GM12878 (cell line): Measurements from ENCODE around the gene SHLD1. TPM values are rescaled to one million over a fixed set of nuclear protein-coding genes. Genes with fewer than 3 reads are reported as not detected.
A peak's percentile ranks its signal among the peaks of the same experiment; 100 is the strongest.

Source experiments
- BACH1 ChIP-seq: fragments of 450-650 bp; IDR thresholded peaks from 2 replicates; pipeline ENCODE4 v1.6.1; 2017; ENCODE audit warnings: mild to moderate bottlenecking, borderline replicate concordance
- BHLHE40 ChIP-seq, 2 experiments: fragments of 450-650 bp in 1 of 2; IDR thresholded peaks; 2 replicates each; pipeline ENCODE4 v1.6.1; 2011 to 2017; ENCODE audit warnings: low read depth in 2 of 2, borderline replicate concordance in 1 of 2, improper control_type of control experiment in 1 of 2, low read length in 1 of 2, mild to moderate bottlenecking in 1 of 2
- BMI1 ChIP-seq: fragments of 450-650 bp; IDR thresholded peaks from 2 replicates; pipeline ENCODE4 v1.6.1; 2016; ENCODE audit warnings: mild to moderate bottlenecking, moderate library complexity, borderline replicate concordance
- CBX3 ChIP-seq: fragments of 200-600 bp; sonication (generic); IDR thresholded peaks from 2 replicates; pipeline ENCODE4 v1.6.1; 2016; ENCODE audit warnings: low read depth, borderline replicate concordance
- DPF2 ChIP-seq: fragments of 450-650 bp; IDR thresholded peaks from 2 replicates; pipeline ENCODE4 v1.6.1; 2017; ENCODE audit warnings: mild to moderate bottlenecking
- E2F8 ChIP-seq: fragments of 450-650 bp; IDR thresholded peaks from 2 replicates; pipeline ENCODE4 v1.6.1; 2018; ENCODE audit warnings: mild to moderate bottlenecking, low read depth, moderate library complexity; ENCODE audit not compliant: partially characterized antibody
- E4F1 ChIP-seq: fragments of 450-650 bp; IDR thresholded peaks from 2 replicates; pipeline ENCODE4 v1.6.1; 2018; ENCODE audit warnings: borderline replicate concordance, mild to moderate bottlenecking; ENCODE audit not compliant: partially characterized antibody
- EZH2 ChIP-seq: IDR thresholded peaks from 2 replicates; pipeline ENCODE4 v1.6.1; 2012; ENCODE audit warnings: low read depth, mild to moderate bottlenecking, control low read depth, inconsistent platforms, low read length, borderline replicate concordance; ENCODE audit not compliant: control insufficient read depth
- HDAC2 ChIP-seq: fragments of 200-600 bp; sonication (generic); IDR thresholded peaks from 2 replicates; pipeline ENCODE4 v1.6.1; 2017
- JUNB ChIP-seq: IDR thresholded peaks from 2 replicates; pipeline ENCODE4 v1.6.1; 2016; ENCODE audit warnings: antibody characterized with exemption, mild to moderate bottlenecking
- PBX3 ChIP-seq: IDR thresholded peaks from 2 replicates; pipeline ENCODE4 v1.6.1; 2011; ENCODE audit warnings: mild to moderate bottlenecking, low read depth, low read length, moderate library complexity; ENCODE audit not compliant: insufficient replicate concordance
- USF2 ChIP-seq: IDR thresholded peaks from 2 replicates; pipeline ENCODE4 v1.6.1; 2011; ENCODE audit warnings: low read depth, low read length, improper control_type of control experiment, borderline replicate concordance
- ZNF622 ChIP-seq: fragments of 450-650 bp; IDR thresholded peaks from 2 replicates; pipeline ENCODE4 v1.6.1; 2017; ENCODE audit warnings: mild to moderate bottlenecking, inconsistent platforms
- polyA plus RNA-seq, 11 experiments: library from polyadenylated mRNA; depleted of rRNA in 4 of 11; unstranded in 6 of 11; stranded (reverse) in 5 of 11; fragments of >200 nt; fragmentation: Nextera tagmentation in 4 of 11; fragmentation: Illumina TruSeq in 1 of 11; extraction: Ambion mirVana in 4 of 11; extraction: Trizol in 1 of 11; gene quantifications; 1 replicate in 1 of 11; 2 replicates in 10 of 11; pipeline versions ENCODE4 v1.2.1 to v1.2.3, GENCODE V29; 2011 to 2016; ENCODE audit warnings: inconsistent platforms in 2 of 11, missing spikeins in 2 of 11, low read depth in 1 of 11
- total RNA-seq, 4 experiments: library from RNA; depleted of rRNA in 3 of 4; stranded (reverse); fragments of >200 nt in 3 of 4; fragmentation: Illumina TruSeq in 1 of 4; extraction: Trizol in 1 of 4; gene quantifications; 2 replicates each; pipeline versions ENCODE4 v1.2.1 to v1.2.3, GENCODE V29; 2013 to 2021
- TF ChIP-seq, protein P1 (sequence below): fragments of 150-350 bp; IDR thresholded peaks from 2 replicates; pipeline ENCODE4 v1.6.1; 2014; ENCODE audit warnings: mild to moderate bottlenecking, low read depth, low read length
- TF ChIP-seq, protein P2 (sequence below): fragments of 450-650 bp; IDR thresholded peaks from 2 replicates; pipeline ENCODE4 v1.6.1; 2017; ENCODE audit warnings: mild to moderate bottlenecking, moderate library complexity

SHLD1 gene
- total and polyA plus RNA-seq, 10 of the 15 experiments (the other 5 are each of a cell fraction or from before 2014, with no cell fraction given) = 10.8 to 70.9 (median 25.4) TPM

GRCh38 chr20:5797843-5798462 lies 47.8 kb downstream of the SHLD1 start (continued):
- no peak for TF ChIP-seq BMI1
- TF ChIP-seq E2F8 = no peak
- no peak for TF ChIP-seq JUNB
- TF ChIP-seq, protein P1, sequence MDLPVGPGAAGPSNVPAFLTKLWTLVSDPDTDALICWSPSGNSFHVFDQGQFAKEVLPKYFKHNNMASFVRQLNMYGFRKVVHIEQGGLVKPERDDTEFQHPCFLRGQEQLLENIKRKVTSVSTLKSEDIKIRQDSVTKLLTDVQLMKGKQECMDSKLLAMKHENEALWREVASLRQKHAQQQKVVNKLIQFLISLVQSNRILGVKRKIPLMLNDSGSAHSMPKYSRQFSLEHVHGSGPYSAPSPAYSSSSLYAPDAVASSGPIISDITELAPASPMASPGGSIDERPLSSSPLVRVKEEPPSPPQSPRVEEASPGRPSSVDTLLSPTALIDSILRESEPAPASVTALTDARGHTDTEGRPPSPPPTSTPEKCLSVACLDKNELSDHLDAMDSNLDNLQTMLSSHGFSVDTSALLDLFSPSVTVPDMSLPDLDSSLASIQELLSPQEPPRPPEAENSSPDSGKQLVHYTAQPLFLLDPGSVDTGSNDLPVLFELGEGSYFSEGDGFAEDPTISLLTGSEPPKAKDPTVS = no peak
- TF ChIP-seq BHLHE40 (IDR thresholded peaks at IDR 0.05; ENCODE audit: borderline replicate concordance in 1 of 2, low read depth in 2 of 2, low read length in 1 of 2) = peak in 1 of 2 experiments; percentile 72; a peak in 1 of 4 replicates
- 0 out of 2 replicates have a peak, but pooled peaks have one; percentile 13 for TF ChIP-seq BACH1
- peak; percentile 83 for TF ChIP-seq PBX3
- TF ChIP-seq E4F1 = no peak
- TF ChIP-seq USF2 = no peak
- no peak for TF ChIP-seq CBX3
- TF ChIP-seq ZNF622 = no peak
- TF ChIP-seq EZH2 = no peak
- TF ChIP-seq, protein P2, sequence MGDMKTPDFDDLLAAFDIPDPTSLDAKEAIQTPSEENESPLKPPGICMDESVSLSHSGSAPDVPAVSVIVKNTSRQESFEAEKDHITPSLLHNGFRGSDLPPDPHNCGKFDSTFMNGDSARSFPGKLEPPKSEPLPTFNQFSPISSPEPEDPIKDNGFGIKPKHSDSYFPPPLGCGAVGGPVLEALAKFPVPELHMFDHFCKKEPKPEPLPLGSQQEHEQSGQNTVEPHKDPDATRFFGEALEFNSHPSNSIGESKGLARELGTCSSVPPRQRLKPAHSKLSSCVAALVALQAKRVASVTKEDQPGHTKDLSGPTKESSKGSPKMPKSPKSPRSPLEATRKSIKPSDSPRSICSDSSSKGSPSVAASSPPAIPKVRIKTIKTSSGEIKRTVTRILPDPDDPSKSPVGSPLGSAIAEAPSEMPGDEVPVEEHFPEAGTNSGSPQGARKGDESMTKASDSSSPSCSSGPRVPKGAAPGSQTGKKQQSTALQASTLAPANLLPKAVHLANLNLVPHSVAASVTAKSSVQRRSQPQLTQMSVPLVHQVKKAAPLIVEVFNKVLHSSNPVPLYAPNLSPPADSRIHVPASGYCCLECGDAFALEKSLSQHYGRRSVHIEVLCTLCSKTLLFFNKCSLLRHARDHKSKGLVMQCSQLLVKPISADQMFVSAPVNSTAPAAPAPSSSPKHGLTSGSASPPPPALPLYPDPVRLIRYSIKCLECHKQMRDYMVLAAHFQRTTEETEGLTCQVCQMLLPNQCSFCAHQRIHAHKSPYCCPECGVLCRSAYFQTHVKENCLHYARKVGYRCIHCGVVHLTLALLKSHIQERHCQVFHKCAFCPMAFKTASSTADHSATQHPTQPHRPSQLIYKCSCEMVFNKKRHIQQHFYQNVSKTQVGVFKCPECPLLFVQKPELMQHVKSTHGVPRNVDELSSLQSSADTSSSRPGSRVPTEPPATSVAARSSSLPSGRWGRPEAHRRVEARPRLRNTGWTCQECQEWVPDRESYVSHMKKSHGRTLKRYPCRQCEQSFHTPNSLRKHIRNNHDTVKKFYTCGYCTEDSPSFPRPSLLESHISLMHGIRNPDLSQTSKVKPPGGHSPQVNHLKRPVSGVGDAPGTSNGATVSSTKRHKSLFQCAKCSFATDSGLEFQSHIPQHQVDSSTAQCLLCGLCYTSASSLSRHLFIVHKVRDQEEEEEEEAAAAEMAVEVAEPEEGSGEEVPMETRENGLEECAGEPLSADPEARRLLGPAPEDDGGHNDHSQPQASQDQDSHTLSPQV = no peak
- TF ChIP-seq DPF2 = peak; percentile 63
- no peak for TF ChIP-seq HDAC2
